Activated CD4-positive, alpha-beta memory T cell treated with anti-CD3 and anti-CD28 coated beads, Interleukin-2, amount 10 ng/mL, durations not matched to agents 7 days and 5 days (primary cell): ENCODE results near the gene TAF1L. TPM values are rescaled to one million over a fixed set of nuclear protein-coding genes. Genes with fewer than 3 reads are reported as not detected.
"Not testable (repeated sequence)": the region's sequence is repeated elsewhere in the genome, so short reads cannot be mapped to it uniquely, and the experiment has no call there.

Source experiments
- CTCF ChIA-PET: fragments of 350-600 bp; sonication (Branson Sonifier 250); formaldehyde crosslinking; loops from one replicate; lab custom pipeline; 2021; ENCODE audit warnings: antibody characterized with exemption, inconsistent platforms; lab: Charles Lee
- POLR2A ChIA-PET: fragments of 350-600 bp; sonication (Branson Sonifier 250); formaldehyde crosslinking; loops from one replicate; lab custom pipeline; 2021; ENCODE audit warnings: antibody characterized with exemption; lab: Charles Lee
- DNase-seq: peaks from one replicate; pipeline ENCODE4 v3.0.0-alpha.2; 2020
- H3K27ac Mint-ChIP-seq: one replicate; pipeline ENCODE4 v1.8.0; 2021; ENCODE audit warnings: mild to moderate bottlenecking, mixed read lengths
- H3K27me3 Mint-ChIP-seq: one replicate; pipeline ENCODE4 v1.8.0; 2021; ENCODE audit warnings: mixed read lengths
- H3K36me3 Mint-ChIP-seq: one replicate; pipeline ENCODE4 v1.8.0; 2021; ENCODE audit warnings: low read depth, mixed read lengths
- H3K4me1 Mint-ChIP-seq: one replicate; pipeline ENCODE4 v1.8.0; 2021; ENCODE audit warnings: mixed read lengths
- H3K4me3 Mint-ChIP-seq: one replicate; pipeline ENCODE4 v1.8.0; 2021; ENCODE audit warnings: mild to moderate bottlenecking, mixed read lengths
- H3K9me3 Mint-ChIP-seq: one replicate; pipeline ENCODE4 v1.8.0; 2021; ENCODE audit warnings: mixed read lengths
- total RNA-seq, 2 experiments: library from RNA; stranded (reverse); gene quantifications; one replicate each; pipeline ENCODE4 v1.2.3, GENCODE V29; 2021

The TAF1L gene
- total RNA-seq, 2 experiments from 2014 or later, result 0.05 TPM; not detected in 1

DNA sequence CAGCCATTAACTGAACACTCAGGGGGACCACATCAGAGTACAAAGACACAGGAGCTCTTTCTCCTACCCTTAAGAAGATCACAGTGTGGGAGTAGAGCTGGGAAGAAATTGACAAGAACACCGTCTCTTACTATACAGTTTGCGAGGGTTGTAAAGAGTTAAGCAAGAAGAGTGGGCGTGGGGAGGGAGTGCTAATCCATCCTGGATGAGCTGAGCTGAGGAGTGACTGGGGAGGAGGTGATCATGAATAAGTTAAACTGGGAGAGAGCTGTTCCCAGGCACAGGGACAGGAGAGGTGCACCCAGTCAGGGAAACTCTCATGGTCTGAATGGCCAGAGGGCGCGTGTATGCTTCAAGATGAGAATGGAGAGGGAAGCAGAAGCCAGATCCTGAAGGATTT, 17.2 kb downstream of the TAF1L start:
- CTCF ChIA-PET, result interaction anchor here (1.0 to 1.4 kb wide), 2 partner anchors 29 to 37 kb away, joined by 3 read pairs; no protein-coding TSS in a partner anchor
- POLR2A ChIA-PET, result no interaction called here
- Mint-ChIP-seq H3K4me3 (no peak overlapping the region), H3K27me3 (peaks cover 18% of the 10 kb centered on the region), H3K27ac (no peak overlapping the region), H3K9me3 (no peaks in the 10 kb centered on the region), H3K36me3 (no peaks in the 10 kb centered on the region), H3K4me1 (no peaks in the 10 kb centered on the region)
- no peak for DNase-seq

- DNase-seq, result no peak
- Mint-ChIP-seq H3K36me3 (no peaks in the 10 kb centered on the region), H3K27ac (no peak overlapping the region), H3K9me3 (no peaks in the 10 kb centered on the region), H3K27me3 (peaks cover 5% of the 10 kb centered on the region), H3K4me1 (no peaks in the 10 kb centered on the region), H3K4me3 (no peak overlapping the region)
- ChIA-PET POLR2A (no interaction called here), CTCF (interaction anchor here (1.2 kb wide), 1 partner anchor 18 kb away, joined by 3 read pairs; no protein-coding TSS in a partner anchor)
These were observed 28.7 kb downstream of the TAF1L start for GRCh38 chr9:32606811-32607210.

- no peak for DNase-seq
- Mint-ChIP-seq H3K9me3 (no peaks in the 10 kb centered on the region), H3K4me1 (no peaks in the 10 kb centered on the region)
These were observed 31.3 kb downstream of the TAF1L start for GRCh38 chr9:32603914-32604852.

GRCh38 chr9:32599021-32599420, 36.4 kb downstream of the TAF1L start:
- POLR2A ChIA-PET, CTCF ChIA-PET, H3K4me1 Mint-ChIP-seq, DNase-seq, H3K27ac Mint-ChIP-seq, H3K4me3 Mint-ChIP-seq, H3K9me3 Mint-ChIP-seq, H3K36me3 Mint-ChIP-seq: not testable (repeated sequence)
- H3K27me3 Mint-ChIP-seq, result peaks cover 24% of the 10 kb centered on the region

More at GRCh38 chr9:32603914-32604852, 31.3 kb downstream of the TAF1L start:
- Mint-ChIP-seq H3K27me3 (peaks cover 16% of the 10 kb centered on the region), H3K4me3 (no peak overlapping the region), H3K36me3 (no peaks in the 10 kb centered on the region), H3K27ac (no peak overlapping the region)
- ChIA-PET CTCF (interaction anchor here (1.5 to 2.5 kb wide), 2 partner anchors 24 to 226 kb away, joined by 5 to 8 read pairs; no protein-coding TSS in a partner anchor), POLR2A (no interaction called here)

- no peaks in the 10 kb centered on the region for H3K9me3 Mint-ChIP-seq
- POLR2A ChIA-PET, result no interaction called here
- DNase-seq, result no peak
- peaks cover 2% of the 10 kb centered on the region for H3K4me1 Mint-ChIP-seq
- H3K27me3 Mint-ChIP-seq, result peaks cover 22% of the 10 kb centered on the region
- CTCF ChIA-PET, result no interaction called here
- H3K27ac Mint-ChIP-seq, result no peak overlapping the region
- H3K4me3 Mint-ChIP-seq, result no peak overlapping the region
- H3K36me3 Mint-ChIP-seq, result no peaks in the 10 kb centered on the region
These were observed 38.5 kb downstream of the TAF1L start for GRCh38 chr9:32596936-32597335.

DNA sequence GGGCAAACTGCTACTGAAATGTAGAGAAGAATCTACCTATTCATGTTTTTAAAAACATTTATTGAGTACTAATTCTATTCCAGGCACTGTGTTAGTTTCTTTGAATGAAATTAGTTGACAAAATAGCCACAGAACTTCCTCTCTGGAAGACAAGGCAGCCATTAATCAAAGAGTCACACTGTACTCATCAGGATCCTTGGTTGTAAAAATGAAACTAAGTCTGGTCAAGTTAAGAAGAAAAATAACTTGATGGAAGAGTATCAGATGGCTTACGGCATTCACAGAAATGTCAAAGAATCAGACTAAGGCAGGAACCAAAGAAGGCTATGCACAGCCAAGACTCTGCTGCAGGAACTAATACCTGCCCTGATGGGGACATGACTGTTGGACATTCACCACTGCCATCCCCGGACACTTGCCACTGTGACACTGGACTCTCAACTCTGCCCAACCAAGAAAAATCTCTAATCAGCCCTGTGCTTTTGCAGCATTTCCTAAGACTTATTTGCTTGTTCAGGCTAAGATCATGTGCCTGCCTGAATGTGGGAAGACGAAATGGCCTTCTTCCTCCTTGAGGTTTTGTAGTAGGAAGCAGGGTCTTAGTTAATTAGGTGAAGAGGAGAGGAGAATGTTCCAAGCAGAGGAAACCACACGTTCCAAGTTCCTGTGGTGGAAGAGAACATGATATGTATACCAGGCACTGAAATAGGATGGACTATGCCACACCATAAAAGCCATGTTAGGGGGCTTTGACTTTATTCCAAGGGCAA, 39.2 kb downstream of the TAF1L start:
- H3K4me3 Mint-ChIP-seq, result no peak overlapping the region
- H3K27ac Mint-ChIP-seq, result no peak overlapping the region
- H3K27me3 Mint-ChIP-seq, result peaks cover 21% of the 10 kb centered on the region
- peaks cover 2% of the 10 kb centered on the region for H3K4me1 Mint-ChIP-seq
- POLR2A ChIA-PET, result no interaction called here
- CTCF ChIA-PET, result interaction anchor here (1.0 kb wide), 1 partner anchor 14 kb away, joined by 3 read pairs; no protein-coding TSS in a partner anchor
- H3K9me3 Mint-ChIP-seq, result no peaks in the 10 kb centered on the region
- H3K36me3 Mint-ChIP-seq, result no peaks in the 10 kb centered on the region
- no peak for DNase-seq

GRCh38 chr9:32590898-32591297, 44.6 kb downstream of the TAF1L start:
- H3K27me3 Mint-ChIP-seq, result peaks cover 16% of the 10 kb centered on the region
- no peak for DNase-seq
- POLR2A ChIA-PET, result no interaction called here
- CTCF ChIA-PET, result interaction anchor here (1.0 to 5.5 kb wide), 2 partner anchors 10 to 40 kb away, joined by 3 to 41 read pairs; no protein-coding TSS in a partner anchor
- H3K4me1 Mint-ChIP-seq, result peaks cover 2% of the 10 kb centered on the region
- no peaks in the 10 kb centered on the region for H3K9me3 Mint-ChIP-seq
- no peak overlapping the region for H3K27ac Mint-ChIP-seq
- H3K4me3 Mint-ChIP-seq, result no peak overlapping the region
- H3K36me3 Mint-ChIP-seq, result no peaks in the 10 kb centered on the region

DNA sequence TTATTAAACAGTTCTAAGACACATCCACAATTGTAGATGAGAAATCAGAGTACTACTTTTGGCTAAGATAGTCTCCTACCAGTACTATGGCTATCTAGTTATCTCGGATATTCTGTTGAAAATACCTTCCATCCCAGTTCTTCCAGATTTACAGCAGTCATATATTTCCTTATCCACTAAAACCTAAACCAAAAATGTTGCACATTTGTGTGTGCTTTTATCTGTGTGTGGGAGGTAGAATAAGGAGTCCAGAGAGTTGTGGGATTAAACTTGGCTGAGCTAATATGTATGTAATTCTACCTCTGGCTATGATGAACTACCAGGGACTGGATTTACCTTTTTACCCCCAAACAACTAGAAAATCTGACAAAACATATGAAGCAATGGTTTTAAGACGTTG, 45.0 kb downstream of the TAF1L start:
- Mint-ChIP-seq H3K4me3 (no peak overlapping the region), H3K9me3 (no peaks in the 10 kb centered on the region), H3K27me3 (peaks cover 20% of the 10 kb centered on the region), H3K27ac (no peak overlapping the region), H3K36me3 (no peaks in the 10 kb centered on the region), H3K4me1 (no peaks in the 10 kb centered on the region)
- ChIA-PET CTCF (interaction anchor here (1.0 to 5.5 kb wide), 2 partner anchors 10 to 40 kb away, joined by 3 to 41 read pairs; no protein-coding TSS in a partner anchor), POLR2A (no interaction called here)
- DNase-seq, result no peak

DNA sequence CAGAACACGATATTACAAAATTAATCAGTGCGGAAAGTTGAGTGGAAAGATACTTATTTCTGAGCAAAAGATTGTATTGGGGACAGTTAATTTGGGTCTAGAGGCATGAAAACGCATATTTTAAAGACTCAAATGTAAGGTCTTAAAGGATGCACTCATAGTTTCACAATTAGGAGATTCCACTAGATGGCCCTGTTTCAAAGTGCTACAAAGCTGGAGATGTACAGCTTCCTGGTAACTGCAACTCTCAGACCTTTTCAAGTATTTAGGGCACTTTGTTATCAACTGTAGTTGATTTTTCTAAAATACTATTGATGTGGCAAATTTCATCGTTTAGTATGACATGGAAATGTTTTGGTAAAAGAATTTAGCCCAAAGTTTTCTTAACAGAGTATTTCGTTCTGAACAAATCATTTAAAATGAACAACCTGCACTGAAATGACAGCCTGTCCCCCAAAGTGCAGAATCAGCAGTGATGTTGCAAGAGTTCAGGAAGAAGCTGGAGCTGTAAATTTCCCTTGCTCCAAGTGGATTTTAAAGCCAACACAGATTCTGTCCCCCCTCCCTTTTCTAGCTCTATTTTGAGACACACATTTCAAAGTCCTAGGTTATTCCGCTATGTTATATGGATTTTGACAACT, 46.3 kb downstream of the TAF1L start:
- Mint-ChIP-seq H3K36me3 (no peaks in the 10 kb centered on the region), H3K4me1 (no peaks in the 10 kb centered on the region), H3K27ac (no peak overlapping the region), H3K27me3 (peaks cover 28% of the 10 kb centered on the region), H3K9me3 (no peaks in the 10 kb centered on the region), H3K4me3 (no peak overlapping the region)
- POLR2A ChIA-PET, result interaction anchor here (1.3 kb wide), 1 partner anchor 17 kb away, joined by 3 read pairs; no protein-coding TSS in a partner anchor
- CTCF ChIA-PET, result interaction anchor here (0.6 to 5.5 kb wide), 10 partner anchors 9 to 379 kb away, joined by 3 to 41 read pairs (median 3); no protein-coding TSS in a partner anchor
- no peak for DNase-seq

- ChIA-PET POLR2A (interaction anchor here (1.0 kb wide), 1 partner anchor 37 kb away, joined by 3 read pairs; no protein-coding TSS in a partner anchor), CTCF (interaction anchor here (0.9 to 5.5 kb wide), 5 partner anchors 7 to 380 kb away, joined by 3 to 41 read pairs (median 11); partner anchors contain the start of gene ACO1)
- H3K27ac Mint-ChIP-seq, result no peak overlapping the region
- H3K27me3 Mint-ChIP-seq, result peaks cover 28% of the 10 kb centered on the region
- no peak overlapping the region for H3K4me3 Mint-ChIP-seq
- H3K36me3 Mint-ChIP-seq, result no peaks in the 10 kb centered on the region
- no peaks in the 10 kb centered on the region for H3K9me3 Mint-ChIP-seq
- H3K4me1 Mint-ChIP-seq, result no peaks in the 10 kb centered on the region
- DNase-seq, result no peak
These were observed 47.6 kb downstream of the TAF1L start for GRCh38 chr9:32587901-32588300.

DNA sequence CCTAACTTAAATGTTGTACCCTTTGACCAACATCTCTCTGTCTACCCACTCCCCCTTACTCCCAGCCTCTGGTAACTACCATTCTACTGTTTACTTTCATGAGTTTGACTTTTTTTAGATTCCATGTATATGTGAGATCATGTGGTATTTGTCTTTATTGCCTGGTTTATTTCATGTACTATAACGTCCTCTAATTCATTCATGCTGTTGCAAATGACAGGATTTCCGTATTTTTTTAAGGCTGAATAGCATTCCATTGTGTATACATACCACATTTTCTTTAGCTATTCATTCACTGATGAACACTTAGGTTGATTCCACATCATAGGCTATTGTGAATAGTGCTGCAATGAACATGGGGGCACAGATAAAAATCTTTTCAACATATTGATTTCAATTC, 50.7 kb downstream of the TAF1L start:
- no peak for DNase-seq
- ChIA-PET POLR2A (no interaction called here), CTCF (interaction anchor here (1.0 to 1.4 kb wide), 2 partner anchors 206 to 383 kb away, joined by 3 to 4 read pairs; no protein-coding TSS in a partner anchor)
- H3K4me3 Mint-ChIP-seq, result no peak overlapping the region
- no peaks in the 10 kb centered on the region for H3K36me3 Mint-ChIP-seq
- no peak overlapping the region for H3K27ac Mint-ChIP-seq
- H3K9me3 Mint-ChIP-seq, result no peaks in the 10 kb centered on the region
- peaks cover 36% of the 10 kb centered on the region for H3K27me3 Mint-ChIP-seq
- H3K4me1 Mint-ChIP-seq, result peaks cover 5% of the 10 kb centered on the region
